Smooth muscle cell of the brain vasculature (primary cell): ENCODE data around the gene WWOX.

Source experiments
- DNase-seq: peaks from one replicate; pipeline ENCODE4 v3.0.0-alpha.2; 2012; ENCODE audit warnings: low read depth, low spot score

WWOX gene

DNA sequence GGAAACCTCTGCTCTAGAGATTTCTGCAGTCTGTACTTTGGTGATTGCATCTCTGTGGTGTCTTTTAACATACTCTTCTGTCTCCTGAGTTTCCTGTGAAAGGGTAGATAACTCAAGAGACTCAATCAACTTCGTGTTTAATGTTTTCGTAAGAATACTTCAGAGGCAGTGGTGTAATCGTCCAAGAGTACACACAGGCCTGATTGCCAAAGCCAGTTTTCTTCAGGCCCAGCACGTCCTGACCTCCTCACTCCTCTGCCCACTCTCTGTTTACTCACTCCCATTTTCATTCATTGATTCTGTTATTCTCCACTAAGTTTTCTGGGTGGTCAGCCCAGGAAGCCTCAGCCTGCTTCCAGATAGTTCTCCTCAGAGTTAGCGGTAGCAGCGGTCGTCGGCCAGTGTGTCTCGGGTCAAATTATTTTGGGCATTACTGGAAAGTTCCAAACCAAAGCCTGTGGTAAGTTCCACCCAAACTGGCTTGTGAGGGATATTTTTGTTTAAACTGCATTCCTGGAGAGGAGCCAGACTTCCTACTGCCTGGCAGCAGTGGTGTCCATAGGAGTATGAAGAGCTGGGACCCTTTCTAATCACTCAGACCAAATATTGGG, 293.2 kb downstream of the WWOX start:
- no peak for DNase-seq

DNA sequence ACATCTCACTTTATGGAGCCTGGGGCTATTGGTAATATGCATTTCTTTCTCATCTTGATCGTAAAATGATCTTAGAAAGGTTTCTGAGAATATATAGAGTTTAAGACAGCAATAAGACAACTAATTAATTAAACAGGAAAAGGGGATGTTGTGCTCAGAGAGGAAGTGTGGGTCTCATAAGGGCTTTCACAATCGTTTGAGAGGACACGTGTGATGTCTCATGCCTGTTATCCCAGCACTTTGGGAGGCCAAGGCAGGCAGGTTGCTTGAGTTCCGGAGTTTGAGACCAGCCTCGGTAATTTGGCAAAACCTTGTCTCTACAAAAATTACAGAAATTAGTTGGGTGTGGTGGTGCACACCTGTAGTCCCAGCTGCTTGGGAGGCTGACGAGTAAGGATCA, 295.6 kb downstream of the WWOX start:
- DNase-seq, result no peak

DNA sequence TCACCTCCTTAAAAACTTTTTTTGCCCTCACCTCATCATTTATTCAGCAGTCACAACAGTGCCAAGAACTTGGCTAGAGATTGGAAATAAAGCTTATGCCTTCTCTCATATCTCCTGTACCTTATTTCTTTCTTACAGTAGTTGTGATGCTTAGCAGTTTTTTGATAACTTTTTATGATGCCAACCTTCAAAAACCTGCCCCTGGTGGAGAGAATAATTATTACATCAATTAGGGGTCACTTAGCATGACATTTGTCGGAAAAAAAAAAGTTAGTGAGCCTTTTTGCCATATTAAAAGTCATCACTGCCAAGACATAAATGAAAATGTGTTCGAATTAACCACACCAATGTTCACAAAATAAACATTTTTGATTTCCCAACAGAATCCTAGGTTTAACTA, 296.6 kb downstream of the WWOX start:
- no peak for DNase-seq

DNA sequence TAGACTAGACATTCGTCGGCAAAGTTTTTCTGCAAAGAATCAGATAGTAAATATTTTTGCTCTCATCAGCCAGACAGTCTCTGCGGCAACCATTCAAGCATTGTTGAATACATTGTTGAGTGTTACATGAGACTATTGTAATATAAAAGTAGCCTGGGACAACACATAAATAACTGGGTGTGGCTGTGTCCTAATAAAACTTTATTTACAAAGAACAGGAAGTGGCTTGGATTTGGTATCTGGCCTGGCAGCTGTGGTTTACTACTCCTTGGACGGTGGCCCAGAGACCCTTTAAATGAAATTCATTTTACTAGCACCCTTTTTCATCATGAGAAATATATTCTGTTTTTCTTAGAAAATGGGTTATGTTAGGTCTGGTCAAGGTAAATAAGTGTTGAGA, 297.2 kb downstream of the WWOX start:
- no peak for DNase-seq

DNA sequence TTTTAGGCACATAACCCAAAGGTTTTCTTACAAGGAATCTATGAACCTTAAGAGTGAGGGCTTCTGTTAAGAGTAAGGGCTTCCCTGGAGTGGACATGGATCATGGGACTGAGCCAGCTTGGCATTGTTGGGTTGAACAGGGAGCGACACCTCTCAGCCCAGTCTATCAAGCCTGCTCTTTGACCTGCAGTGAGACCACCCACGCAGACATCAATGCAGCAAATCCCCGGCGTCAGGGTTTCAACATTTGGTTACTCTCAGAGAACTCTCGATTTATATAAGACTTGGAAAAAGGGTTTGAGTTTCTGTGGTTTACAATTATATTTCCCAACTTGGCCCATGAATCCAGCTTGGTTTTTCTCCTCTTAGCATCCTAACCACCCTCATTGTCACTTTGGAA, 299.9 kb downstream of the WWOX start:
- DNase-seq, result no peak

DNA sequence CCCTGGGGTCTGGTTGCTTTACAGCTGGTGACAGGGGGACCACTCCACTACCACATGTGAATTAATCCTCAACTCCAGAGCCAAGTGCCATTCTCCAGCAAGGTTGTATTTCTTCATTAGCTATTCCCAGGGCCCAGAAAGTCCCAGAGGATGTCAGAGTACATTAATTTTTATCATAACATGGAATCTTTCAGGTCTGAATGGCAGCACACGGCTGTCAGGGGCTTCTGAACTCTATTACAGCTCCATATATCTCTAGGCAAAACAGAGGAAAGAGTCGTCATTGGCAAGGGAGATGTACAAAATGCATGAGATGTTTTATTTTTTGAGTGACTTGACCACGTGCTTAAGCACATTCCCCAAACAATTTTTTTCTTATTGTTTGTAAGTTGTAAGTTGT, 303.4 kb downstream of the WWOX start:
- no peak for DNase-seq

DNA sequence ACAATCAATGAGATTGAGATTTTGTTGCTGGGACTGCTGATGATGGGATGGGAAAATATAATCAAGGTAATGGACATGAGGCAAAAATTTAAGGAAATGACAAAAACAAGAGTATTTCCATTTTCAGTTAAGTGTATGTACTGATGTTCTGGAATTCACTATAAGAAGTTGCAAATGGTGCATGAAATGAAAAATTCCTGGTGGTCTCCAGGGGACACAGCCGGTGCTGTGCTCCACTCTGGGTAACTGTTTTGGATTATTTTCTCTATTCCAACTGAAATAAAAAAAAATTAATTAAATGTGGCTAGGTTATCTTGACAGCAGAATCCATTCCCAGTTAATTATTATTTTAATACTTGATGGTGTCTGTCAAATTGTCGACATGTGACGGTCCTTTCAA, 305.6 kb downstream of the WWOX start:
- no peak for DNase-seq

DNA sequence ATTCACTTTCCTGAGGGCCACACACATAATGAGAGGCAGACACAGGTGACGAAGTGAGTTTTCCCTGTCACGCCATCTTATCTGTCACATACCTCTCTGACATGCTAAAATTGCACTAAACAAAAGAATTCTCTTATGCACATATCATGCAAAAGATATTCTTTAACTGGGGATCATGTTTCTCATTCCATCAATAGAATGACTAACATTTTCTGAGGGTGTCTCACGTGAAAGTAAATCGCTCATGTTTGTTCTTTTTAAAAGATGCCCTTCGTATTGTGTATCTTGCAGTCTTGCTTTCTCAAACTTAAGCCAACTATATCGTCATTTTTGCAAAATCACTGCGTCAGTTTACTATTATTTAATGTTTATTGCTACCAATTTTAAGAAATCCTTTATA, 306.4 kb downstream of the WWOX start:
- no peak for DNase-seq

DNA sequence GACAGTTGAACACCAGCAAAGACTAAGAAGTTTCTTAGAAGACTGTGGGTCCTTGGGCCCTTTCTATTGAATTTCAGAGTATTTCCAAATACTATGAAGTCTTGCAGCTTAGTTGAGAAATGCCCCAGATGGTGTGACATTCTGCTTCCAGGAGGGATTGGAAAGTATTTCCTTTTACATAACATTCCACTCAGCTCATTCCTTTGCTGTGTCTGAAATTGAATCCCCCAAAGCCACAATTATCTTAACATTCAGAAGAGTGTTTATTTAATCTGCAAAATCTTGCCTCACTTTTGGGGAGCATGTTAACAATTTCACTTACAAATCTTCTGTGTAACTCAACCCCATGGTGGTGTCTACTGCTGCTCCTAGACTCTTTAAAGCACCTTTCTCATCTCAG, 307.7 kb downstream of the WWOX start:
- DNase-seq, result no peak

DNA sequence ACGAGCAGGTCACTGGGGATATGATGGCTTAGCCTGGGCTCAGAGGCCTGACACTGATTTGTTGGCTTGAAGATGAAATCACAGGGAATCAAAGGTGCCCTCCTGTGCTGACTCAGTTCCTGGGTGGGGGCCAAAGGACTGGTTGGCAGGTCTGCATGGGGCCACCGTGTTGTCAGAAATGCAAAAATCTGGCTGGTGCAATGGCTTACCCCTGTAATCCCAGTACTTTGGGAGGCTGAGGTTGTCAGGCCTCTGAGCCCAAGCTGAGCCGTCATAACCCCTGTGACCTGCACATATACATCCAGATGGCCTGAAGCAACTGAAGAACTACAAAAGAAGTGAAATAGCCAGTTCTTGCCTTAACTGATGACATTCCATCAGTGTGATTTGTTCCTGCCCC, 314.2 kb downstream of the WWOX start:
- DNase-seq, result no peak

DNA sequence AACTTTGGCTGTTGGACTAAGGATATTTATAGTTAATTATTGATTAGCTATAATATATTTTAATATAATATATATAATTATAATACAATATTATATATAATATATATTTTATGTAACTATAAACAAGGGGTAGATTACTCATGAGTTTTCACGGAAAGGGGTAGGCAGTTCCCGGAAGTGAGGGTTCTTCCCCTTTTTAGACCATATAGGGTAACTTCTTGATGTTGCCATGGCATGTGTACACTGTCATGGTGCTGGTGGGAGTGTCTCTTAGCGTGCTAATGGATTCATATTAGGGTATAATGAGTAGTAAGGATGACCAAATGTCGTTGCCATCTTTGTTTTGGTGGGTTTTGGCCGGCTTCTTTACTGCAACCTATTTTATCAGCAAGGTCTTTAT, 315.6 kb downstream of the WWOX start:
- DNase-seq, result no peak

DNA sequence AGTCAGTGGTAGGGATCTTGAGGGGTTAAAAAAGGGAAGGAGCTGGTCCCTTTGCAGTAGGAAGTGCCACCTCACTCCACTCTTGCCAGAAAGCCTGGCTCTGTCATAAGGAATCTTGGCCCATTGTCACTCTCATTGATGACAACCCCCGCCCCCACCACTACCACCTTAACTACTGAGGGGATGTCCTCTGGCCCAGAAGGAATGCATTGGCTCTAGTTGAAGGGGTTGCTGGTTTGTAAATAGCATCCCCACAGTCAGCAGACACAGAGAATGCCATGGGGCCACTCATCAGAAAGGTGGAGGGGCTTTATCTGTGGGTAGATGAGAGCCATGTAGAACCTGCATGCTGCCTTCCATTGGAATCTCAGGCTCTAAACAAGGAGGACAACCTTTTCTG, 316.2 kb downstream of the WWOX start:
- DNase-seq, result no peak

DNA sequence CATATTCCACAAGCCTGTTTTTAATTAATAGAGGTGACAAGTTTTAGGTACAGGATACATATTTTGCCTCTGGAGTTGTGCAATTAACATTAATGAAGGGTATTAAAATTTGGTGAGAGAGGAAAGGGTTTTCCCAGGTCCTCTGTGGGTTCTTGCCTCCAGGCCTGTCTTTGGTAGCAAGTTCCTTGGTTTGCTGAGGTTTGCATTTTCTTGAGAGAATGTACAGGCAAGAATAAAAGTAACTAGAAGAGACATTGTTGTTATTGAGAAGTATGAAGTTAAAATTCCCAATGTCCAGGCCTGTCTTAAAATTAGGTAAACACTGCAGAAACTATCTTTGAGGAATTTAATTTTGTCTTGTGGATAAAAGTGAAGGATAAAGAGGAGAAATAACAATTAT, 316.9 kb downstream of the WWOX start:
- DNase-seq, result no peak

DNA sequence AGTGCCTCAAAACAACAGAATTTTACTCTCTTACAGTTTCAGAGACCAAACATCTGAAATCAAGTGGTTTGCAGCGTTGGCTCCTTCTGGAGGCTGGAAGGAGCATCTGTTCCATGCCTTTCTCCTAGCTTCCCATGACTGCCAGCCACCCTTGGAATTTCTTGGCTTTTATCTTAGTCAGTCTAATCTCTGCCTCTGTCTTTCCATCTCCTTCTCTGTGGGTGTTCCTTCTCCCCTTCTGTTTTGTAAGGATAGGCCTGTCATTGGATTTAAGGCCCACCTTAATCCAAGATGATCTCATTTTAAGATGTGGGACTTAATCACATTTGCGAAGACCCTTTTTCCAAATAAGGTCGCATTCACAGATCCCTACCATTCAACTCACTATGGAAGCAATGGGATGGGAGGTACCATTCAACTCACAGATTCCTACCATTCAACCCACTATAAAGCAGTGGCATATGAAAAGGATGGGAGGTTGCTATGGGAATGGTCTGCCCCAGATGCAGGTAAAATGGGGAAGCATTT, 321.8 kb downstream of the WWOX start:
- DNase-seq, result no peak

DNA sequence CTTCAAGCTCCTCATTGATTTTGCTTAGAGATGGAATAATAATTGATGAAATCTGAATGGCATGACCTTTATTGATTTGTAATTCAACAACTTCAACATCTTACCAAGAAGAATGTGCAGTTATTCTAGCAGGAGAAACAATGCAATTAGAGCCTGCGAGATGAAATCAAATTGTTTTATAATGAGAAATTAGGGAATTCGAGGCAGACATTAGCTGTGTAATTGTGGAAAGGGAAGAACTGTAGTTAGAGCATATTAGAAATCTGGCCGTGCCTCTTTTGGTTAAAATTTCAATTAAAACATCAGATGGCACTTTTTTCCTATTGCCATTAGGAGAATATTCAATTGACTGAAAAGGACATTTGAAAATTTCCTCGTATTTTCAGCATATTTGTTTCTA, 325.8 kb downstream of the WWOX start:
- DNase-seq, result no peak

DNA sequence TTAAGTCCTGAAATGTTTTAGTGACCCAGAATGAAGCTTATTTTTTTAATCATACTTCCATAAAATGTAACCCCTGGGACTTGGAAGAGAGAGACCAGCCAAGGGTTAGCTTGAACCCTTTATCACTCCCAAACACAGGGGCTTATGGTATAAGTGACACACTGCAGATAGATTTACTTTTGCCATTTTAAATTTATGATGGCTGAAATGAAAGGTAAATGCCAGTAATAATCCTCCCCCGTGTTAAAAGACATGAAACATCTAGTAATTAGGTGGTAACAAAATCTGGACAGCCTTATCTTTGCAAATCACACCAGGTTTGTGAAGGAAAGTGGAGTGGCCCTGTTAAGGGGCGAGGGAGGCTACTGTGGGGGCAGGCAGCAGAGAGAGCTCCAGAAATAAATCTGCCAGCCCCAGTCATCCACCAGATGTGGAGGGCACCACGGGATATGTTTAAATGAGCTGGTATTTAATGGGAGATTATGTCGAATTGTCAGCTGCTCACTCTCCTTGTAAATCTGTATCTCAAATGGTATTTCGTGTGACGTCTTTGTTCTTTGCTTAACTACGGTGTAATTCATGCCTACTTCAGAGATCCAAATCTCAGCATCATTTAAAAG, 326.5 kb downstream of the WWOX start:
- DNase-seq, result no peak

DNA sequence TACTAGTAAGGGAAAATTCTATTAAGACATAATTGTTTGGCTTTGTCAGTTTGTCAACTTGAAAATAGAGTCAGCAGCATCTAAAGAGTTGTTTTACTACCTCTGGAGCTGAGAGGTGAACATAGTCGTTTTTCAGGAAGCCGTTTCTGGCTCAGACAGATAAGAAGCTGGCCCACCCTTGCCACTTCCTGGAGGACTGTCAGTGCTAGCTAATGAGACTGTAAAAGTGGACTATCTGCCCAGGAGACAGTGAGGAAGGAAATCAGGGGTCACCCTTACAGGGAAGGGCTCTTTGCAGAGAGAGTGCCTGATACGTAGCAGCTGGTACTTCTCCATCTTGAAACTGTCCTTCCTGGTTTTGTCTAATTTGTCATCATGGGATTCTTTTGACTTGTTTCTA, 328.7 kb downstream of the WWOX start:
- no peak for DNase-seq

DNA sequence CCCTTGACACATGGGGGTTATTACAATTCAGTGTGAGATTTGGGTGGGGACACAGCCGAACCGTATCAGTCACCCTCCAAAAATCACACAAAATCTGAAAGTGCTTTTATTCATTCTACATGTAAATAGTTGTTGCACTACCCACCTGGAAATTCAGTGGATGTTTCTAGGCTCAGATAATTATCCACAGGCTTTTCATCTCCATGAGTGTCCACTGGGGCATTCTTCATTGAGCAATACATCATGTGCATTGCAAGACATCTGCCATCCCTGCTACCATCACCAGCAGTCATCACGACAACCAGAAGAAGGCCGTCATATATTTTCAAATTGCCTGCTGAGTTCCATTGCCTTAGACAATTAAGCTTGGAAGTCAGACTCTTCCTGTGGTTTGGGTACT, 330.8 kb downstream of the WWOX start:
- DNase-seq, result no peak

DNA sequence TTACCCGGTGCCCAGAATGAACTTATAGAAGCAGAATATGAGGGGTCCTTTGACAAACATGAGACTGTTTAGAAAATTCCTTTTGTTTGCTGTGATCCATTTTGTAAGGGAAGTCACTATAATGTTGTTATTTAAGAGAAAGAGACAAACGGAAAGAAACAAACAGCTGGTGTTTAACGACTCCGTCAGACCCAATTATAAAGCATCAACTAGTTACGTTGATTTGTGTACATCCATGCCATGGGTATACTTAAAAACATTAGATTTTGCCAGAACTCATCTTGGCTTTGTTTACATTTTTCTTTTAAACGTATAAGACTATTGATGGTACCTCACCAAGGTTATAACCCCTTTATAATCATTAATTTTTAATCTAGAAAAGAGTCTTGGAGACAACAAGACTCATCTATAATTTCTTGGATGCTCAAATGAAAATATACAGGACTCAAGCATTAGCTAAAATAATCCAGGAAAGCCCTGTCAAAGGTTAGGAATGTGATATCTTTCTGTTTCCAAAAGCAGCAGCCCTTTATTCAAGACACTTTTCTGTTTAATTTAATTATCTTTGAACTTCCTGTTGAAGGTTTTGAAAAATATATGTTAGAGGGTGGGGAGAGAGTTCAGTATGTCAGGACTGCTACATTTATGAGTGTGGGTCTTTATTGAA, 331.7 kb downstream of the WWOX start:
- no peak for DNase-seq

DNA sequence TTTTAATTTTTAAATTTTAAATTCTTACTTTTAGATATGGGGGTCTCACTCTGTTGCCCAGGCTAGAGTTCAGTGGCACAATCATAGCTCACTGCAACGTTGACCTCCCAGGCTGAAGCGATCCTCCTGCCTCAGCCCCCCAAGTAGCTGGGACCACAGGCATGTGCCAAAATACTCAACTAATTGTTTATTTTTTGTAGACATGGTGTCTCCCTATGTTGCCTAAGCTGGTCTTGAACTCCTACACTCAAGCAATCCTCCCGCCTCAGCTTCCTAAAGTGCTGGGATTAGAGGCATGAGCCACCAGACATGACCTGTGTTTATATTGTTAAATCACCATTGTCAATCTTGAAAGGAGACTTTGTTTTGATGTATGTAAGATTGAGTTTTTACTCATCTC, 332.2 kb downstream of the WWOX start:
- DNase-seq, result no peak

DNA sequence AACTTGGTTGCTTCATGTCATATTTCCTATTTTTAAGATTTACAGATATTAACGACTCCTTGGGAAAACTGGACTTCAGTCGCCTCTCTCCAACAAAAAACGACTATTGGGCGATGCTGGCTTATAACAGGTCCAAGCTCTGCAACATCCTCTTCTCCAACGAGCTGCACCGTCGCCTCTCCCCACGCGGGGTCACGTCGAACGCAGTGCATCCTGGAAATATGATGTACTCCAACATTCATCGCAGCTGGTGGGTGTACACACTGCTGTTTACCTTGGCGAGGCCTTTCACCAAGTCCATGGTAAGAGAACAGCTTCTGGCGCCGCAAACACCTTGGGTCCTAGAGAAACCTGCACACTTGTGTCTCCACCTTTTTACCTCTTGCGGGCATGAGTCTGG, 333.0 kb downstream of the WWOX start:
- no peak for DNase-seq

DNA sequence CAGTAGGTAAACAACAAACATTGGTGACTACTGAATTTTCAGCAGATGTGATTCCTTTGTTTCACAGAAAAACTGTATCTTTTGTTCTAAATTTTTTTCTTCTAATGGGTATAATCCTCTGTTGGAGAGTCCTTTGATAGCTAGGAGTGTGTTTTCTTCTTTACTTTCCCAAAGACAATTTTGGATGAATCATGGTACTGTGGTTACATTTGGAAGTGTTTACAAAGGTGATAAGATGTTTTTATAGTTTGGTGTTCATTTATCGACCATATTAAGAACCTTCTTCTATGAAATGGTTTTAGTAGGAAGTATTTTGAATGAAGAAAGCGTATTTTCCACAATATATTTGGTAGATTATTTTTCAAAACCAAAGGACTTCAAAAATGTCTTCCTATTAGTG, 333.7 kb downstream of the WWOX start:
- DNase-seq, result no peak

DNA sequence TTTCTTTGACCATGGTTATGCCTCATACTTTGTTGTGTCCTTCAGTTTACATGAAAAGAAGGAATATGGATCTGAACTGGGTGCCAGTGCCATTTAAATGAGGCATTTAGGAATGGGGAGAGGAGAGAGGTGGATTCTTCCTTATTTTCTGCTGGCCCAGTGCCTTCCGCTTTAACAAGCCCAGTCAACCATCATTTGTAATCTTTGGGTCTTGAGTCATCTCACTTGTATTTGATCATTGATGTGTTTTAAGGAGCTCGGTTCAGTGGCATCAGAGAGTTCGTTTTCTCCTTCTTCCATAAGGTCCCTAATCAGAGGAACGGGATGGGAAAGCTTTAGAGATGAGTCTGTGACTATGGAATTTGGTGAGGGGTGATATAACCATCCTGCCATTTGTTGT, 334.9 kb downstream of the WWOX start:
- no peak for DNase-seq
